ENCODE results near the gene TRANK1. TPM values are rescaled to one million over a fixed set of nuclear protein-coding genes. Genes with fewer than 3 reads are reported as not detected.
A peak's percentile ranks its signal among the peaks of the same experiment; 100 is the strongest.

The TRANK1 gene
- total RNA-seq, 2 donors from 2014 or later = 9.4 to 17.4 TPM

DNA sequence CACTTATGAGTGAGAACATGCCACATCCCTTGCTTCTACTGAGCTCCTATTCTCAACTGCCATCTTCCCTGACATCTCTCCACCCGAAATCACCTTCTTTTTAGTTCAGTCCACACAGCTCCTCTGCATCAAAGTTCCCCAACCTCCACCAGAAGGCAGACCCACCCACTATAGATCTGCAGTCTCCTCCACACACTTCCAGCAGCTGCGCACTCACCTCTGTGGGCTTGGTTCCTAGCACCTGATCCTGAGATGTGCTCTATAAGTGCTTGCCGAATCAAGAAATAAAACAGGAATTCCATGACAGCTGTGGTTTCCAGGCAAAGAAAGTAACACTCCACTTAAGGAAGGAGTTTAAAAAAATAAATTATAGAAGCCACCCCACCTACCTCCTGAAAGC lies 85.4 kb downstream of the TRANK1 start:
- intact Hi-C loops (cut with DNase I) = no loop called here
- WGBS = 95% methylated on average over 3 of the region's 3 CpGs
- Histone ChIP-seq H3K27me3 (replicated peaks; ENCODE audit: insufficient read depth) (no peaks in the 10 kb centered on the region), H3K36me3 (peaks cover 0 to 15% of the 10 kb centered on the region in 2 donors), H3K9me3 (no peaks in the 10 kb centered on the region), H3K4me1 (replicated peaks) (no peaks in the 10 kb centered on the region), H3K4me3 (no peak overlapping the region), H3K27ac (no peak overlapping the region)
- no peak for TF ChIP-seq POLR2AphosphoS5 (IDR thresholded peaks at IDR 0.05)
- TF ChIP-seq, protein P1, sequence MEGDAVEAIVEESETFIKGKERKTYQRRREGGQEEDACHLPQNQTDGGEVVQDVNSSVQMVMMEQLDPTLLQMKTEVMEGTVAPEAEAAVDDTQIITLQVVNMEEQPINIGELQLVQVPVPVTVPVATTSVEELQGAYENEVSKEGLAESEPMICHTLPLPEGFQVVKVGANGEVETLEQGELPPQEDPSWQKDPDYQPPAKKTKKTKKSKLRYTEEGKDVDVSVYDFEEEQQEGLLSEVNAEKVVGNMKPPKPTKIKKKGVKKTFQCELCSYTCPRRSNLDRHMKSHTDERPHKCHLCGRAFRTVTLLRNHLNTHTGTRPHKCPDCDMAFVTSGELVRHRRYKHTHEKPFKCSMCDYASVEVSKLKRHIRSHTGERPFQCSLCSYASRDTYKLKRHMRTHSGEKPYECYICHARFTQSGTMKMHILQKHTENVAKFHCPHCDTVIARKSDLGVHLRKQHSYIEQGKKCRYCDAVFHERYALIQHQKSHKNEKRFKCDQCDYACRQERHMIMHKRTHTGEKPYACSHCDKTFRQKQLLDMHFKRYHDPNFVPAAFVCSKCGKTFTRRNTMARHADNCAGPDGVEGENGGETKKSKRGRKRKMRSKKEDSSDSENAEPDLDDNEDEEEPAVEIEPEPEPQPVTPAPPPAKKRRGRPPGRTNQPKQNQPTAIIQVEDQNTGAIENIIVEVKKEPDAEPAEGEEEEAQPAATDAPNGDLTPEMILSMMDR (IDR thresholded peaks at IDR 0.05) = no peak
- no peak for TF ChIP-seq POLR2A (IDR thresholded peaks at IDR 0.05)
- no peak for DNase-seq (ENCODE audit: low spot score)

DNA sequence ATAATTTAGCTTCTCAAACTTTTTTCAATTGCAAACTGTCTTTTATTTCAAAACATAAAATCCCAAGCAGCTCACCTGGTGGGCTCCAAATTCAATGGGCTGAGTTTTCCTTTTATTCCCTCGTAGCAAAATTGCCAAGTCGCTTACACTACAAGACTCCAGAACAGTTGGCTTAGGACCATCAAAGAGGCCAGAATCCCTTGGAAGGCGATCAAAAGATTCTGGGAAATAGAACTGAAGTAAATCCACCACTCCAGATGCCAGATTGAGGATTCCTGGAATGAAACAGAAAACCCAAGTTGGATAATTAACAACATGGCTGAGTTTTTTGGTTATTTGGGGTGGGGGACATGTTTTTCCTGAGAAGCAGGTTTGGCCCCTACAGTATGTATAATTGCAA lies 92.8 kb downstream of the TRANK1 start:
- H3K27ac ChIP-seq = no peak overlapping the region
- no peaks in the 10 kb centered on the region for H3K9me3 ChIP-seq
- H3K27me3 ChIP-seq (replicated peaks; ENCODE audit: insufficient read depth) = no peaks in the 10 kb centered on the region
- 43% methylated on average over 3 of the region's 3 CpGs for WGBS
- TF ChIP-seq, protein P1 (IDR thresholded peaks at IDR 0.05) = no peak
- no peak for TF ChIP-seq POLR2AphosphoS5 (IDR thresholded peaks at IDR 0.05)
- H3K4me1 ChIP-seq (replicated peaks) = no peaks in the 10 kb centered on the region
- no peak overlapping the region for H3K4me3 ChIP-seq
- H3K36me3 ChIP-seq = peaks cover 3 to 14% of the 10 kb centered on the region in 2 donors
- no peak for DNase-seq (ENCODE audit: low spot score)
- intact Hi-C loops (cut with DNase I) = no loop called here

DNA sequence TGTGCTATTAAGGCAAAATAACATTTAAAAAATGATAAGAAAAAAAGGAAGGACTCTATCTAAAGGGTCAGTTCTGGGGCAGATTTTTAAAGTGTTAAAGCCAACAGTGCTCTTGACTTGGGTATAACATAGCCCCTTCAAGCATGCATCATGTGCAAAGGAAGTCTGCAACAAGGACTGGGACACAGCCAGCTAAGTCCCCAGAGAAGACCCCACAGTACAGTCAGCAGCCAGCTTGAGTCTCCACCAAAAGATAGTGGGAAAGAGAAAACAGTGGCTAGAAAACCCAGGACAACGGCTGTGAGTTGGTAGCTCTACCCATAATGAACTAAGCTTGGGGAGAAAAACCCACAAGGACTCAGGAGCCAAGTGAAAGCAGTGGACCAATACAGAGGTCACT lies 94.1 kb downstream of the TRANK1 start:
- Histone ChIP-seq H3K27me3 (replicated peaks; ENCODE audit: insufficient read depth) (no peaks in the 10 kb centered on the region), H3K27ac (no peak overlapping the region), H3K4me1 (replicated peaks) (no peaks in the 10 kb centered on the region), H3K36me3 (peaks cover 3 to 7% of the 10 kb centered on the region in 2 donors), H3K4me3 (no peak overlapping the region), H3K9me3 (no peaks in the 10 kb centered on the region)
- WGBS = 93% methylated on average over 1 of the region's 1 CpG
- no peak for TF ChIP-seq POLR2A (IDR thresholded peaks at IDR 0.05)
- TF ChIP-seq, protein P1 (IDR thresholded peaks at IDR 0.05) = no peak
- no peak for DNase-seq (ENCODE audit: low spot score)
- intact Hi-C loops (cut with DNase I) = no loop called here

DNA sequence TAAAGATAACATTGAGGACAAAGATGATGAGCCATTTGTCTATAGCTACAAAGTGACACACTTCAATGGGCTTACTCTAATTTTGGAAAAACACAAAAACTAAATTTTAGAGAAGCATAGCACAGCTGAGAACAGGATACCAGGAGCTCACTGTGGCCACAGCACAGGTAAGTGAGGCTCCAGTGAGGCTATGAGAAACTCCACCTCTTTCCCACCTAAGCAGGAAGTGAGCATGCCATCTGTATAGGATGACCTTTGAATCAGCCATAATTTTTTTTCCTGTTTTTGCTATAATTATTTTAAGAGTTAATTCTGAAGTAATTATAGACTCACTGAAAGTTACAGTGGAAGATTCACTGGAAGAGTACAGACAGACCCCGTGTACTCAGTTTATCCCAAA lies 98.4 kb downstream of the TRANK1 start:
- no peaks in the 10 kb centered on the region for H3K27me3 ChIP-seq (replicated peaks; ENCODE audit: insufficient read depth)
- 90% methylated on average over 1 of the region's 1 CpG for WGBS
- no peak for TF ChIP-seq POLR2A (IDR thresholded peaks at IDR 0.05)
- TF ChIP-seq, protein P1 (IDR thresholded peaks at IDR 0.05) = no peak
- no peak for TF ChIP-seq POLR2AphosphoS5 (IDR thresholded peaks at IDR 0.05)
- intact Hi-C loops (cut with DNase I) = no loop called here
- no peaks in the 10 kb centered on the region for H3K9me3 ChIP-seq
- H3K4me3 ChIP-seq = no peak overlapping the region
- H3K36me3 ChIP-seq = peaks cover 3 to 5% of the 10 kb centered on the region in 2 donors
- H3K4me1 ChIP-seq (replicated peaks) = no peaks in the 10 kb centered on the region
- H3K27ac ChIP-seq = no peak overlapping the region
- DNase-seq (ENCODE audit: low spot score) = no peak

DNA sequence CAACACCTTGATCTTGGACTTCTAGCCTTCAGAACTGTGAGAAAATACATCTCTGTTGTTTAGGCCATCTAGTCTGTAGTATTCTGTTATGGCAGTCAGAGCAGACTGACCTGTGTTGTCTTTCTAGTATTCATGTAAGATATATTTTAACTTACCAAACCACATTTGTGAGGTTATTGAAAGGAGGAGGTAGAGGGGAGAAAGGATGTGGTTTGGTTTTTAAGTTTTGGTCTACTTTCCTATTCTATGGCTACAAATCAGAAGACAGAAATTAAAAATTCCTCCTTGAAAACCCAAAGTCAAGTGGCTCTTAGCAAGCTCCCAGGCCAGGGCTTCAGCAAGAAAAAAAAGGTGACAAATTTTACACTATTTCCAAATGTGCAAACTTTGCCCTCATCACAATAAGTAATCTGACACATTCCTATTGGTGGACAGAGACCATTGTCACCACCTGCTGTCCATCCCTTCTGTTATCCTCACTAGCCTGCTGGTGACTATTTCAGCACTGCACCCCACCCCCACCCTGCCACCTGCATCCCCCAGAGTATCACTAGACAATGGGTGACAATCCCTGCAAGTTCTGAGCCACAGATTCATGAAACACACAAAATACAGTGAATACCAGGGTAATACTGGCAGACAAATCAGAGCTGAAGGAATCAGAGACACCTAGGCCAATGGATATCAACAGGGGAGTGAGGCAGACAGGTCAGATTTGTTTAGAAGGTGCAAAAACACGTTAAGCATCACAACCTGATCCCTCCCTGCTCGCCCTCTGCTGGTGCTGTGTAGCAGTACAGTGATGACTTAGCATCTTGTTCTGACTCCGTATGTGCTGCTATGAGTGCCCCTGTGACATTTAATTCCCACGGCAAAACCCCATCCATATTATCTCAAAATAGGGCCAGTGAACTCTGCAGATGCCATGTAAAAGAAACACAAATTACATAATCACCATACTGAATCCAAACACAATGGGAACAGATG lies 101.5 kb downstream of the TRANK1 start:
- Histone ChIP-seq H3K27me3 (replicated peaks; ENCODE audit: insufficient read depth) (no peaks in the 10 kb centered on the region), H3K4me1 (replicated peaks) (no peaks in the 10 kb centered on the region), H3K27ac (no peak overlapping the region), H3K36me3 (no peaks in the 10 kb centered on the region), H3K9me3 (no peaks in the 10 kb centered on the region), H3K4me3 (no peak overlapping the region)
- no peak for DNase-seq (ENCODE audit: low spot score)
- 66% methylated on average over 4 of the region's 4 CpGs for WGBS
- intact Hi-C loops (cut with DNase I) = no loop called here
- TF ChIP-seq POLR2A (IDR thresholded peaks at IDR 0.05) = no peak
- no peak for TF ChIP-seq POLR2AphosphoS5 (IDR thresholded peaks at IDR 0.05)
- TF ChIP-seq, protein P1 (IDR thresholded peaks at IDR 0.05) = peak in 2 of 4 experiments; percentile 16 to 27

Measured in prostate gland (tissue), 2 donors.